GM13976 (cell line): ENCODE data around the gene FLVCR1.
A peak's percentile ranks its signal among the peaks of the same experiment; 100 is the strongest.
"Not testable (repeated sequence)": the region's sequence is repeated elsewhere in the genome, so short reads cannot be mapped to it uniquely, and the experiment has no call there.

Experiments used
- DNase-seq: peaks from one replicate; pipeline ENCODE4 v3.0.0; 2012; ENCODE audit warnings: low spot score
- CTCF ChIP-seq: IDR thresholded peaks from 2 replicates; pipeline ENCODE4 v1.5.1; 2012; ENCODE audit warnings: borderline replicate concordance, mild to moderate bottlenecking; ENCODE audit not compliant: insufficient read depth; ENCODE audit errors: extremely low read depth, missing control alignments, control extremely low read depth
- in situ Hi-C: fragments of 300-500 bp; cut with MboI; formaldehyde crosslinking; loops from one replicate; pipeline ENCODE4 v1.12.0; 2022; ENCODE audit warnings: low sequenced_read_pairs, mixed read lengths, inconsistent platforms; ENCODE audit not compliant: unreplicated experiment

FLVCR1 gene

GRCh38 chr1:212824201-212824600 is 33.9 kb upstream of the FLVCR1 start:
- in situ Hi-C loops, result no loop called here
- DNase-seq, result no peak
- TF ChIP-seq CTCF, result no peak

- no peak for DNase-seq
- in situ Hi-C loops, result no loop called here
- no peak for TF ChIP-seq CTCF
Observed at GRCh38 chr1:212825798-212826452, 32.1 kb upstream of the FLVCR1 start.

GRCh38 chr1:212827171-212827776 is 30.8 kb upstream of the FLVCR1 start:
- TF ChIP-seq CTCF, result no peak
- DNase-seq, result no peak
- in situ Hi-C loops, result no loop called here

GRCh38 chr1:212827831-212828278 is 30.2 kb upstream of the FLVCR1 start:
- no peak for DNase-seq
- in situ Hi-C loops, result no loop called here
- no peak for TF ChIP-seq CTCF

- DNase-seq, result no peak
- no peak for TF ChIP-seq CTCF
- in situ Hi-C loops, result no loop called here
Observed at GRCh38 chr1:212828395-212828794, 29.7 kb upstream of the FLVCR1 start.

- in situ Hi-C loops, result not testable (repeated sequence)
- DNase-seq, result peak; percentile 48
Observed at GRCh38 chr1:212833211-212834207, 24.6 kb upstream of the FLVCR1 start.
